A549 (cell line): ENCODE data around the gene PTPN14. TPM values are rescaled to one million over a fixed set of nuclear protein-coding genes. Genes with fewer than 3 reads are reported as not detected.

Experiments used
- ATAC-seq, 2 experiments: fragments of 200-7000 bp in 1 of 2; fragments of >200 bp in 1 of 2; cut with Nextera tagmentation in 1 of 2; cut with Tn5 transposase in 1 of 2; 3 replicates each; pipeline versions ENCODE4 v1.8.0 to v1.9.1; 2018 to 2020; ENCODE audit warnings: mild to moderate bottlenecking in 1 of 2, moderate library complexity in 1 of 2
- CTCF ChIA-PET: fragments of 300-600 bp; sonication (Branson Sonifier 250); formaldehyde crosslinking; extraction: SDS; loops from one replicate; lab custom pipeline; 2021; ENCODE audit warnings: antibody characterized with exemption, inconsistent platforms; lab: Yijun Ruan, JAX
- POLR2A ChIA-PET: fragments of 350-600 bp; formaldehyde crosslinking; extraction: SDS; loops from one replicate; lab custom pipeline; 2021; ENCODE audit warnings: antibody characterized with exemption, inconsistent platforms; lab: Yijun Ruan, JAX
- DNase-seq, 2 experiments: peaks; one replicate each; pipeline versions ENCODE4 v3.0.0 to v3.0.0-alpha.2; 2011 to 2016; ENCODE audit warnings: low read depth in 1 of 2, low spot score in 1 of 2
- FAIRE-seq: peaks from 2 replicates; lab custom pipeline; 2011; peaks lifted over from hg19 to GRCh38; lab: Jason Lieb, UNC
- H3K27ac ChIP-seq, 2 experiments: fragments of >200 bp; sonication (Bioruptor Twin); formaldehyde crosslinking; 3 replicates each; pipeline ENCODE4 v1.5.1; 2016 to 2017
- H3K4me1 ChIP-seq: fragments of >200 bp; sonication (Bioruptor Twin); formaldehyde crosslinking; 3 replicates; pipeline ENCODE4 v1.6.1; 2016
- H3K4me2 ChIP-seq: fragments of >200 bp; sonication (Bioruptor Twin); formaldehyde crosslinking; 3 replicates; pipeline ENCODE4 v1.6.1; 2016
- H3K4me3 ChIP-seq: fragments of >200 bp; sonication (Bioruptor Twin); formaldehyde crosslinking; 3 replicates; pipeline ENCODE4 v1.5.1; 2016
- H3K9me3 ChIP-seq: fragments of >200 bp; sonication (Bioruptor Twin); formaldehyde crosslinking; 3 replicates; pipeline ENCODE4 v1.6.1; 2016
- ATOH8 ChIP-seq: fragments of 250-450 bp; sonication (Bioruptor Pico); IDR thresholded peaks from 2 replicates; pipeline ENCODE4 v1.5.0; 2020; ENCODE audit warnings: low read depth, mild to moderate bottlenecking, moderate library complexity
- CBX2 ChIP-seq: fragments of 200-600 bp; sonication (generic); IDR thresholded peaks from 2 replicates; pipeline ENCODE4 v1.6.1; 2016; ENCODE audit warnings: low read depth, mild to moderate bottlenecking, borderline replicate concordance
- CEBPB ChIP-seq, 2 experiments: fragments of >200 bp in 1 of 2; sonication (Bioruptor Twin) in 1 of 2; formaldehyde crosslinking in 1 of 2; IDR thresholded peaks; 2 replicates each; pipeline ENCODE4 v1.6.1; 2012 to 2016
- CHD2 ChIP-seq: fragments of 150-350 bp; IDR thresholded peaks from 2 replicates; pipeline ENCODE4 v1.6.1; 2014; ENCODE audit warnings: low read length; ENCODE audit not compliant: partially characterized antibody
- E2F6 ChIP-seq: IDR thresholded peaks from 2 replicates; pipeline ENCODE4 v1.6.1; 2012; ENCODE audit warnings: low read depth, borderline replicate concordance
- EHF ChIP-seq: fragments of 250-450 bp; sonication (Bioruptor Pico); IDR thresholded peaks from 2 replicates; pipeline ENCODE4 v1.5.0; 2020; ENCODE audit warnings: mild to moderate bottlenecking
- FOSL2 ChIP-seq, 2 experiments: fragments of 450-650 bp in 1 of 2; fragments of >200 bp in 1 of 2; sonication (Bioruptor Twin) in 1 of 2; formaldehyde crosslinking; IDR thresholded peaks; 2 replicates each; pipeline versions ENCODE4 v1.5.0 to v1.6.1; 2016 to 2020; ENCODE audit warnings: mild to moderate bottlenecking in 1 of 2, moderate library complexity in 1 of 2
- HES2 ChIP-seq: fragments of >200 bp; sonication (Bioruptor Twin); formaldehyde crosslinking; IDR thresholded peaks from 2 replicates; pipeline ENCODE4 v1.6.1; 2016
- HEYL ChIP-seq: fragments of 250-450 bp; sonication (Bioruptor Pico); IDR thresholded peaks from 2 replicates; pipeline ENCODE4 v1.8.0; 2021; ENCODE audit warnings: mild to moderate bottlenecking, moderate library complexity
- HMGXB4 ChIP-seq: fragments of 250-450 bp; sonication (Bioruptor Pico); IDR thresholded peaks from 2 replicates; pipeline ENCODE4 v1.5.0; 2021; ENCODE audit warnings: mild to moderate bottlenecking, moderate library complexity, borderline replicate concordance
- JUN ChIP-seq, 2 experiments: fragments of >200 bp; sonication (Bioruptor Twin); formaldehyde crosslinking; IDR thresholded peaks; 2 replicates in 1 of 2; 3 replicates in 1 of 2; pipeline ENCODE4 v1.6.1; 2016 to 2017
- JUNB ChIP-seq: fragments of >200 bp; sonication (Bioruptor Twin); formaldehyde crosslinking; IDR thresholded peaks from 2 replicates; pipeline ENCODE4 v1.6.1; 2016
- MAFK ChIP-seq: fragments of 450-650 bp; IDR thresholded peaks from 2 replicates; pipeline ENCODE4 v1.6.1; 2014; ENCODE audit not compliant: partially characterized antibody
- MAX ChIP-seq: IDR thresholded peaks from 2 replicates; pipeline ENCODE4 v1.6.1; 2012
- MAZ ChIP-seq: fragments of 150-350 bp; IDR thresholded peaks from 2 replicates; pipeline ENCODE4 v1.6.1; 2014; ENCODE audit warnings: antibody characterized with exemption, low read depth, low read length, borderline replicate concordance
- NR3C1 ChIP-seq: fragments of >200 bp; sonication (Bioruptor Twin); formaldehyde crosslinking; IDR thresholded peaks from 3 replicates; pipeline ENCODE4 v1.6.1; 2017
- POLR2A ChIP-seq: IDR thresholded peaks from 2 replicates; pipeline ENCODE4 v1.6.1; 2012; ENCODE audit warnings: mild to moderate bottlenecking, low read length
- POLR2AphosphoS2 ChIP-seq: conservative IDR thresholded peaks from 2 replicates; pipeline ENCODE4 v1.6.1; 2012; ENCODE audit warnings: low read length, improper control_type of control experiment, inconsistent platforms
- RARB ChIP-seq: fragments of 250-450 bp; sonication (Bioruptor Pico); IDR thresholded peaks from 2 replicates; pipeline ENCODE4 v1.8.0; 2021; ENCODE audit warnings: mild to moderate bottlenecking, moderate library complexity
- REST ChIP-seq: fragments of 200-600 bp; sonication (generic); IDR thresholded peaks from 2 replicates; pipeline ENCODE4 v1.6.1; 2016; ENCODE audit warnings: antibody characterized with exemption, mild to moderate bottlenecking, moderate library complexity
- RNF2 ChIP-seq: fragments of 200-600 bp; sonication (generic); IDR thresholded peaks from 2 replicates; pipeline ENCODE4 v1.6.1; 2016; ENCODE audit warnings: low read depth, mild to moderate bottlenecking, antibody characterized with exemption, moderate library complexity, borderline replicate concordance
- SREBF2 ChIP-seq: fragments of 450-650 bp; IDR thresholded peaks from 2 replicates; pipeline ENCODE4 v1.6.1; 2014; ENCODE audit warnings: mild to moderate bottlenecking, moderate library complexity
- TP53 ChIP-seq: fragments of 250-450 bp; sonication (Bioruptor Pico); IDR thresholded peaks from 2 replicates; pipeline ENCODE4 v1.5.0; 2021; ENCODE audit warnings: mild to moderate bottlenecking, moderate library complexity
- ZC3H11A ChIP-seq: fragments of 450-650 bp; IDR thresholded peaks from 2 replicates; pipeline ENCODE4 v1.6.1; 2014; ENCODE audit warnings: antibody characterized with exemption, mild to moderate bottlenecking
- ZFP36 ChIP-seq: fragments of 450-650 bp; IDR thresholded peaks from 2 replicates; pipeline ENCODE4 v1.6.1; 2014; ENCODE audit warnings: borderline replicate concordance; ENCODE audit not compliant: partially characterized antibody
- ZNF302 ChIP-seq: fragments of 250-450 bp; sonication (Bioruptor Pico); IDR thresholded peaks from 2 replicates; pipeline ENCODE4 v1.9.0; 2021; ENCODE audit warnings: inconsistent platforms, mild to moderate bottlenecking, moderate library complexity
- ZSCAN20 ChIP-seq: fragments of 250-450 bp; sonication (Bioruptor Pico); IDR thresholded peaks from 2 replicates; pipeline ENCODE4 v1.8.0; 2022; ENCODE audit warnings: mild to moderate bottlenecking, moderate library complexity
- WGBS: methylation state at CpG from one replicate; pipeline ENCODE4 v1.1.6; 2017; ENCODE audit errors: missing lambda C conversion rate; 5-methylcytosine and 5-hydroxymethylcytosine counted together
- polyA plus RNA-seq, 4 experiments: library from polyadenylated mRNA; depleted of rRNA in 3 of 4; stranded (reverse); fragments of >200 nt; fragmentation: RNase III in 1 of 4; extraction: RNeasy Plus Mini Kit Qiagen cat#74134 plus additional on column Dnase treatment in 1 of 4; gene quantifications; 2 replicates in 3 of 4; 3 replicates in 1 of 4; pipeline ENCODE4 v1.2.3, GENCODE V29; 2011 to 2017

The PTPN14 gene
- polyA plus RNA-seq, 2 of the 4 experiments (the other 2 are of a cell fraction): 9.2 to 10.0 TPM

- Histone ChIP-seq H3K4me1 (peaks cover 38% of the 10 kb centered on the region), H3K9me3 (no peaks in the 10 kb centered on the region; the same call in 2 of the 3 replicates), H3K4me3 (no peak overlapping the region), H3K27ac (peak overlapping the region; percentile 37 to 64), H3K4me2 (peak overlapping the region; percentile 57)
- ChIA-PET CTCF (interaction anchor here (0.5 to 26.0 kb wide), 9 partner anchors 13 to 320 kb away, joined by 3 to 515 read pairs (median 4); partner anchors contain the start of gene PTPN14), POLR2A (interaction anchor here (0.8 to 2.7 kb wide), 2 partner anchors 30 to 985 kb away, joined by 3 to 14 read pairs; partner anchors contain the start of genes KCTD3 and PTPN14)
- WGBS: 69% methylated on average over 7 of the region's 7 CpGs
- TF ChIP-seq NR3C1 (no peak), HMGXB4 (no peak), MAX (no peak), EHF (CRISPR knock-in tag) (no peak), ZC3H11A (no peak), ZSCAN20 (CRISPR knock-in tag) (no peak), ZFP36 (no peak), TP53 (CRISPR knock-in tag) (no peak), POLR2AphosphoS2 (no peak), ATOH8 (CRISPR knock-in tag) (no peak), RARB (CRISPR knock-in tag) (no peak), FOSL2 (IDR thresholded peaks at IDR 0.05) (no peak; the same call in 1 of the 2 replicates), FOSL2 (CRISPR knock-in tag; IDR thresholded peaks at IDR 0.05) (no peak), SREBF2 (no peak), HES2 (no peak)
- DNase-seq: no peak
- no peak for FAIRE-seq
- peak; percentile 51 to 54; a peak in 5 of 6 replicates for ATAC-seq
Measured at GRCh38 chr1:214582289-214582891, 31.0 kb upstream of the PTPN14 start.

- ATAC-seq: peak; percentile 72 to 75
- Histone ChIP-seq H3K4me2 (peak overlapping the region; percentile 57), H3K27ac (peak overlapping the region; percentile 37 to 64; a peak in 5 of 6 replicates), H3K9me3 (peaks cover 6% of the 10 kb centered on the region), H3K4me3 (no peak overlapping the region), H3K4me1 (peaks cover 38% of the 10 kb centered on the region)
- DNase-seq: peak; percentile 47 to 48
- WGBS: 5% methylated on average over 2 of the region's 2 CpGs
- ChIA-PET CTCF (interaction anchor here (0.5 to 26.0 kb wide), 7 partner anchors 9 to 265 kb away, joined by 3 to 515 read pairs (median 64); partner anchors contain the start of gene PTPN14), POLR2A (interaction anchor here (0.8 to 2.7 kb wide), 3 partner anchors 30 to 985 kb away, joined by 3 to 14 read pairs (median 3); partner anchors contain the start of genes KCTD3 and PTPN14)
- peak; percentile 65 for FAIRE-seq
- TF ChIP-seq HEYL (no peak), ZNF302 (CRISPR knock-in tag) (no peak), JUNB (peak; percentile 62), EHF (CRISPR knock-in tag) (no peak), CHD2 (no peak), ZSCAN20 (CRISPR knock-in tag) (no peak), CBX2 (no peak), CEBPB (IDR thresholded peaks at IDR 0.05) (no peak; a peak in 1 of 4 replicates), POLR2A (no peak), POLR2AphosphoS2 (no peak), JUN (IDR thresholded peaks at IDR 0.05) (no peak), REST (no peak), TP53 (CRISPR knock-in tag) (no peak), NR3C1 (no peak), FOSL2 (IDR thresholded peaks at IDR 0.05) (peak; percentile 39; the same call in 1 of the 2 replicates), FOSL2 (CRISPR knock-in tag; IDR thresholded peaks at IDR 0.05) (peak; percentile 43), MAZ (no peak), RNF2 (no peak), E2F6 (0 out of 2 replicates have a peak, but pooled peaks have one; percentile 37), MAFK (no peak), ZC3H11A (no peak), MAX (peak; percentile 85), RARB (CRISPR knock-in tag) (no peak)
Measured at GRCh38 chr1:214581785-214582184, 30.4 kb upstream of the PTPN14 start.
